A549 (cell line): ENCODE measurements around the gene LRIG1. TPM values are rescaled to one million over a fixed set of nuclear protein-coding genes. Genes with fewer than 3 reads are reported as not detected.

ENCODE experiments used
- ATAC-seq, 2 experiments: fragments of 200-7000 bp in 1 of 2; fragments of >200 bp in 1 of 2; cut with Nextera tagmentation in 1 of 2; cut with Tn5 transposase in 1 of 2; 3 replicates each; pipeline versions ENCODE4 v1.8.0 to v1.9.1; 2018 to 2020; ENCODE audit warnings: mild to moderate bottlenecking in 1 of 2, moderate library complexity in 1 of 2
- CTCF ChIA-PET: fragments of 300-600 bp; sonication (Branson Sonifier 250); formaldehyde crosslinking; extraction: SDS; loops from one replicate; lab custom pipeline; 2021; ENCODE audit warnings: antibody characterized with exemption, inconsistent platforms; lab: Yijun Ruan, JAX
- POLR2A ChIA-PET: fragments of 350-600 bp; formaldehyde crosslinking; extraction: SDS; loops from one replicate; lab custom pipeline; 2021; ENCODE audit warnings: antibody characterized with exemption, inconsistent platforms; lab: Yijun Ruan, JAX
- DNase-seq, 2 experiments: peaks; one replicate each; pipeline versions ENCODE4 v3.0.0 to v3.0.0-alpha.2; 2011 to 2016; ENCODE audit warnings: low read depth in 1 of 2, low spot score in 1 of 2
- FAIRE-seq: peaks from 2 replicates; lab custom pipeline; 2011; peaks lifted over from hg19 to GRCh38; lab: Jason Lieb, UNC
- H3K27ac ChIP-seq, 2 experiments: fragments of >200 bp; sonication (Bioruptor Twin); formaldehyde crosslinking; 3 replicates each; pipeline ENCODE4 v1.5.1; 2016 to 2017
- H3K4me1 ChIP-seq: fragments of >200 bp; sonication (Bioruptor Twin); formaldehyde crosslinking; 3 replicates; pipeline ENCODE4 v1.6.1; 2016
- H3K4me2 ChIP-seq: fragments of >200 bp; sonication (Bioruptor Twin); formaldehyde crosslinking; 3 replicates; pipeline ENCODE4 v1.6.1; 2016
- H3K4me3 ChIP-seq: fragments of >200 bp; sonication (Bioruptor Twin); formaldehyde crosslinking; 3 replicates; pipeline ENCODE4 v1.5.1; 2016
- H3K9me3 ChIP-seq: fragments of >200 bp; sonication (Bioruptor Twin); formaldehyde crosslinking; 3 replicates; pipeline ENCODE4 v1.6.1; 2016
- ATOH8 ChIP-seq: fragments of 250-450 bp; sonication (Bioruptor Pico); IDR thresholded peaks from 2 replicates; pipeline ENCODE4 v1.5.0; 2020; ENCODE audit warnings: low read depth, mild to moderate bottlenecking, moderate library complexity
- CBX8 ChIP-seq: fragments of 200-600 bp; sonication (generic); IDR thresholded peaks from 2 replicates; pipeline ENCODE4 v1.6.1; 2016
- EP300 ChIP-seq, 2 experiments: fragments of >200 bp; sonication (Bioruptor Twin); formaldehyde crosslinking; IDR thresholded peaks; 2 replicates in 1 of 2; 3 replicates in 1 of 2; pipeline ENCODE4 v1.6.1; 2016 to 2017
- FOSB ChIP-seq: fragments of 250-450 bp; sonication (Bioruptor Pico); IDR thresholded peaks from 2 replicates; pipeline ENCODE4 v1.5.0; 2020; ENCODE audit warnings: mild to moderate bottlenecking, moderate library complexity
- FOSL2 ChIP-seq, 2 experiments: fragments of 450-650 bp in 1 of 2; fragments of >200 bp in 1 of 2; sonication (Bioruptor Twin) in 1 of 2; formaldehyde crosslinking; IDR thresholded peaks; 2 replicates each; pipeline versions ENCODE4 v1.5.0 to v1.6.1; 2016 to 2020; ENCODE audit warnings: mild to moderate bottlenecking in 1 of 2, moderate library complexity in 1 of 2
- HOXA7 ChIP-seq: fragments of 250-450 bp; sonication (Bioruptor Pico); IDR thresholded peaks from 2 replicates; pipeline ENCODE4 v1.5.0; 2020; ENCODE audit warnings: mild to moderate bottlenecking, moderate library complexity
- JUN ChIP-seq, 2 experiments: fragments of >200 bp; sonication (Bioruptor Twin); formaldehyde crosslinking; IDR thresholded peaks; 2 replicates in 1 of 2; 3 replicates in 1 of 2; pipeline ENCODE4 v1.6.1; 2016 to 2017
- JUNB ChIP-seq: fragments of >200 bp; sonication (Bioruptor Twin); formaldehyde crosslinking; IDR thresholded peaks from 2 replicates; pipeline ENCODE4 v1.6.1; 2016
- KDM5A ChIP-seq: fragments of 200-600 bp; sonication (generic); IDR thresholded peaks from 2 replicates; pipeline ENCODE4 v1.6.1; 2016; ENCODE audit warnings: antibody characterized with exemption, mild to moderate bottlenecking
- MAFK ChIP-seq: fragments of 450-650 bp; IDR thresholded peaks from 2 replicates; pipeline ENCODE4 v1.6.1; 2014; ENCODE audit not compliant: partially characterized antibody
- MAZ ChIP-seq: fragments of 150-350 bp; IDR thresholded peaks from 2 replicates; pipeline ENCODE4 v1.6.1; 2014; ENCODE audit warnings: antibody characterized with exemption, low read depth, low read length, borderline replicate concordance
- NR3C1 ChIP-seq: fragments of >200 bp; sonication (Bioruptor Twin); formaldehyde crosslinking; IDR thresholded peaks from 3 replicates; pipeline ENCODE4 v1.6.1; 2017
- PBX3 ChIP-seq: IDR thresholded peaks from 2 replicates; pipeline ENCODE4 v1.6.1; 2012
- POLR2A ChIP-seq: IDR thresholded peaks from 2 replicates; pipeline ENCODE4 v1.6.1; 2012; ENCODE audit warnings: mild to moderate bottlenecking, low read length
- POLR2AphosphoS2 ChIP-seq: conservative IDR thresholded peaks from 2 replicates; pipeline ENCODE4 v1.6.1; 2012; ENCODE audit warnings: low read length, improper control_type of control experiment, inconsistent platforms
- RARB ChIP-seq: fragments of 250-450 bp; sonication (Bioruptor Pico); IDR thresholded peaks from 2 replicates; pipeline ENCODE4 v1.8.0; 2021; ENCODE audit warnings: mild to moderate bottlenecking, moderate library complexity
- RNF2 ChIP-seq: fragments of 200-600 bp; sonication (generic); IDR thresholded peaks from 2 replicates; pipeline ENCODE4 v1.6.1; 2016; ENCODE audit warnings: low read depth, mild to moderate bottlenecking, antibody characterized with exemption, moderate library complexity, borderline replicate concordance
- SREBF2 ChIP-seq: fragments of 450-650 bp; IDR thresholded peaks from 2 replicates; pipeline ENCODE4 v1.6.1; 2014; ENCODE audit warnings: mild to moderate bottlenecking, moderate library complexity
- TFCP2L1 ChIP-seq: fragments of 250-450 bp; sonication (Bioruptor Pico); IDR thresholded peaks from 2 replicates; pipeline ENCODE4 v1.5.0; 2021; ENCODE audit warnings: mild to moderate bottlenecking
- TP53 ChIP-seq: fragments of 250-450 bp; sonication (Bioruptor Pico); IDR thresholded peaks from 2 replicates; pipeline ENCODE4 v1.5.0; 2021; ENCODE audit warnings: mild to moderate bottlenecking, moderate library complexity
- ZNF302 ChIP-seq: fragments of 250-450 bp; sonication (Bioruptor Pico); IDR thresholded peaks from 2 replicates; pipeline ENCODE4 v1.9.0; 2021; ENCODE audit warnings: inconsistent platforms, mild to moderate bottlenecking, moderate library complexity
- WGBS: methylation state at CpG from one replicate; pipeline ENCODE4 v1.1.6; 2017; ENCODE audit errors: missing lambda C conversion rate; 5-methylcytosine and 5-hydroxymethylcytosine counted together
- polyA plus RNA-seq, 4 experiments: library from polyadenylated mRNA; depleted of rRNA in 3 of 4; stranded (reverse); fragments of >200 nt; fragmentation: RNase III in 1 of 4; extraction: RNeasy Plus Mini Kit Qiagen cat#74134 plus additional on column Dnase treatment in 1 of 4; gene quantifications; 2 replicates in 3 of 4; 3 replicates in 1 of 4; pipeline ENCODE4 v1.2.3, GENCODE V29; 2011 to 2017
- TF ChIP-seq, protein P1 (sequence below): IDR thresholded peaks from 2 replicates; pipeline ENCODE4 v1.6.1; 2012; ENCODE audit warnings: low read depth, borderline replicate concordance
- TF ChIP-seq, protein P2 (sequence below): fragments of 150-350 bp; IDR thresholded peaks from 2 replicates; pipeline ENCODE4 v1.6.1; 2014; ENCODE audit warnings: low read depth, mild to moderate bottlenecking, low read length
- TF ChIP-seq, protein P3 (sequence below): fragments of 200-600 bp; sonication (generic); IDR thresholded peaks from 2 replicates; pipeline ENCODE4 v1.6.1; 2016; ENCODE audit warnings: antibody characterized with exemption, mild to moderate bottlenecking, moderate library complexity

The LRIG1 gene
- polyA plus RNA-seq, 2 of the 4 experiments (the other 2 are of a cell fraction), result 1.8 to 6.2 TPM

- H3K4me2 ChIP-seq, result no peak overlapping the region
- TF ChIP-seq CBX8, result no peak
- no peak for TF ChIP-seq HOXA7 (CRISPR knock-in tag)
- TF ChIP-seq FOSB (CRISPR knock-in tag), result no peak
- no peak for TF ChIP-seq TP53
- no peak for TF ChIP-seq KDM5A
- TF ChIP-seq EP300 (IDR thresholded peaks at IDR 0.05), result no peak
- TF ChIP-seq, protein P1, sequence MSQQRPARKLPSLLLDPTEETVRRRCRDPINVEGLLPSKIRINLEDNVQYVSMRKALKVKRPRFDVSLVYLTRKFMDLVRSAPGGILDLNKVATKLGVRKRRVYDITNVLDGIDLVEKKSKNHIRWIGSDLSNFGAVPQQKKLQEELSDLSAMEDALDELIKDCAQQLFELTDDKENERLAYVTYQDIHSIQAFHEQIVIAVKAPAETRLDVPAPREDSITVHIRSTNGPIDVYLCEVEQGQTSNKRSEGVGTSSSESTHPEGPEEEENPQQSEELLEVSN, result no peak
- no peak for TF ChIP-seq FOSL2 (IDR thresholded peaks at IDR 0.05)
- no peak for TF ChIP-seq FOSL2 (CRISPR knock-in tag; IDR thresholded peaks at IDR 0.05)
- no peak for TF ChIP-seq POLR2A
- TF ChIP-seq SREBF2, result no peak
- TF ChIP-seq TFCP2L1 (CRISPR knock-in tag), result no peak
- TF ChIP-seq ATOH8 (CRISPR knock-in tag), result no peak
- TF ChIP-seq MAFK, result no peak
- TF ChIP-seq, protein P2, sequence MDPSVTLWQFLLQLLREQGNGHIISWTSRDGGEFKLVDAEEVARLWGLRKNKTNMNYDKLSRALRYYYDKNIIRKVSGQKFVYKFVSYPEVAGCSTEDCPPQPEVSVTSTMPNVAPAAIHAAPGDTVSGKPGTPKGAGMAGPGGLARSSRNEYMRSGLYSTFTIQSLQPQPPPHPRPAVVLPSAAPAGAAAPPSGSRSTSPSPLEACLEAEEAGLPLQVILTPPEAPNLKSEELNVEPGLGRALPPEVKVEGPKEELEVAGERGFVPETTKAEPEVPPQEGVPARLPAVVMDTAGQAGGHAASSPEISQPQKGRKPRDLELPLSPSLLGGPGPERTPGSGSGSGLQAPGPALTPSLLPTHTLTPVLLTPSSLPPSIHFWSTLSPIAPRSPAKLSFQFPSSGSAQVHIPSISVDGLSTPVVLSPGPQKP, result no peak
- TF ChIP-seq, protein P3, sequence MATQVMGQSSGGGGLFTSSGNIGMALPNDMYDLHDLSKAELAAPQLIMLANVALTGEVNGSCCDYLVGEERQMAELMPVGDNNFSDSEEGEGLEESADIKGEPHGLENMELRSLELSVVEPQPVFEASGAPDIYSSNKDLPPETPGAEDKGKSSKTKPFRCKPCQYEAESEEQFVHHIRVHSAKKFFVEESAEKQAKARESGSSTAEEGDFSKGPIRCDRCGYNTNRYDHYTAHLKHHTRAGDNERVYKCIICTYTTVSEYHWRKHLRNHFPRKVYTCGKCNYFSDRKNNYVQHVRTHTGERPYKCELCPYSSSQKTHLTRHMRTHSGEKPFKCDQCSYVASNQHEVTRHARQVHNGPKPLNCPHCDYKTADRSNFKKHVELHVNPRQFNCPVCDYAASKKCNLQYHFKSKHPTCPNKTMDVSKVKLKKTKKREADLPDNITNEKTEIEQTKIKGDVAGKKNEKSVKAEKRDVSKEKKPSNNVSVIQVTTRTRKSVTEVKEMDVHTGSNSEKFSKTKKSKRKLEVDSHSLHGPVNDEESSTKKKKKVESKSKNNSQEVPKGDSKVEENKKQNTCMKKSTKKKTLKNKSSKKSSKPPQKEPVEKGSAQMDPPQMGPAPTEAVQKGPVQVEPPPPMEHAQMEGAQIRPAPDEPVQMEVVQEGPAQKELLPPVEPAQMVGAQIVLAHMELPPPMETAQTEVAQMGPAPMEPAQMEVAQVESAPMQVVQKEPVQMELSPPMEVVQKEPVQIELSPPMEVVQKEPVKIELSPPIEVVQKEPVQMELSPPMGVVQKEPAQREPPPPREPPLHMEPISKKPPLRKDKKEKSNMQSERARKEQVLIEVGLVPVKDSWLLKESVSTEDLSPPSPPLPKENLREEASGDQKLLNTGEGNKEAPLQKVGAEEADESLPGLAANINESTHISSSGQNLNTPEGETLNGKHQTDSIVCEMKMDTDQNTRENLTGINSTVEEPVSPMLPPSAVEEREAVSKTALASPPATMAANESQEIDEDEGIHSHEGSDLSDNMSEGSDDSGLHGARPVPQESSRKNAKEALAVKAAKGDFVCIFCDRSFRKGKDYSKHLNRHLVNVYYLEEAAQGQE, result no peak
- no peak for TF ChIP-seq JUNB
- no peak for TF ChIP-seq POLR2AphosphoS2
- TF ChIP-seq JUN (IDR thresholded peaks at IDR 0.05), result no peak
- TF ChIP-seq PBX3, result no peak
- no peak for TF ChIP-seq NR3C1
- DNase-seq, result no peak
- ChIA-PET CTCF (no interaction called here), POLR2A (no interaction called here)
- H3K4me3 ChIP-seq, result no peak overlapping the region
- no peak for FAIRE-seq
- peaks cover 11% of the 10 kb centered on the region; the same call in 2 of the 3 replicates for H3K4me1 ChIP-seq
- 89% methylated on average over 13 of the region's 13 CpGs for WGBS
- H3K9me3 ChIP-seq, result no peaks in the 10 kb centered on the region
- H3K27ac ChIP-seq, result no peak overlapping the region
- no peak for ATAC-seq
Measured at GRCh38 chr3:66483409-66483906, 17.4 kb downstream of the LRIG1 start.

DNA sequence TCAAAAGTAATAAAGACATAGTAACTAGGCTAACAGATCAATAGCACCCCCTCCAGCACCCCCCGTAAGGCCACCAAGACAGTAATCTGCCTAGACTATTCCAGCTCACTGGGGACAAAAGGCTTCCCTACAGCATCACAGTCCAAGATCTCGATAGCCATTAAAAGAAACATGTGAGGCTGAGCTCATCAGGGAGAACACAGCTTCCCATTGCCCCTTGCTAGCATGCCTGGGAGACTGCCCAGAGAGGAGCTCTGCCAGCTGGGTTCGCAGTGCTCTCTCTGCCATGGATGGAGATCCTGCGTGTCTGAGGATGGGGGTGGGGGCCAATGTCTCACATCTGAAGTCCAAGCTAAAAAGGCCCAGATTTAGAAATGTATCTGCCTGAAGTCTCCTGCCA, 17.8 kb downstream of the LRIG1 start:
- no peak for ATAC-seq
- no peak for FAIRE-seq
- Histone ChIP-seq H3K4me3 (no peak overlapping the region), H3K4me1 (peaks cover 11% of the 10 kb centered on the region; the same call in 2 of the 3 replicates), H3K4me2 (no peak overlapping the region), H3K27ac (no peak overlapping the region), H3K9me3 (no peaks in the 10 kb centered on the region)
- POLR2A ChIA-PET, result no interaction called here
- TF ChIP-seq, protein P1, result no peak
- TF ChIP-seq RNF2, result no peak
- no peak for TF ChIP-seq MAZ
- TF ChIP-seq ZNF302 (CRISPR knock-in tag), result no peak
- TF ChIP-seq RARB (CRISPR knock-in tag), result no peak
- no peak for TF ChIP-seq FOSB (CRISPR knock-in tag)
- 80% methylated on average over 2 of the region's 4 CpGs for WGBS
- CTCF ChIA-PET, result no interaction called here
- no peak for DNase-seq
